GM19452 (cell line): ENCODE measurements around the gene ZNF407.

Experiments
- ATAC-seq: cut with Tn5 transposase; IDR thresholded peaks from one replicate; pipeline ENCODE4 v1.9.1; 2021; ENCODE audit not compliant: unreplicated experiment

ZNF407 gene

DNA sequence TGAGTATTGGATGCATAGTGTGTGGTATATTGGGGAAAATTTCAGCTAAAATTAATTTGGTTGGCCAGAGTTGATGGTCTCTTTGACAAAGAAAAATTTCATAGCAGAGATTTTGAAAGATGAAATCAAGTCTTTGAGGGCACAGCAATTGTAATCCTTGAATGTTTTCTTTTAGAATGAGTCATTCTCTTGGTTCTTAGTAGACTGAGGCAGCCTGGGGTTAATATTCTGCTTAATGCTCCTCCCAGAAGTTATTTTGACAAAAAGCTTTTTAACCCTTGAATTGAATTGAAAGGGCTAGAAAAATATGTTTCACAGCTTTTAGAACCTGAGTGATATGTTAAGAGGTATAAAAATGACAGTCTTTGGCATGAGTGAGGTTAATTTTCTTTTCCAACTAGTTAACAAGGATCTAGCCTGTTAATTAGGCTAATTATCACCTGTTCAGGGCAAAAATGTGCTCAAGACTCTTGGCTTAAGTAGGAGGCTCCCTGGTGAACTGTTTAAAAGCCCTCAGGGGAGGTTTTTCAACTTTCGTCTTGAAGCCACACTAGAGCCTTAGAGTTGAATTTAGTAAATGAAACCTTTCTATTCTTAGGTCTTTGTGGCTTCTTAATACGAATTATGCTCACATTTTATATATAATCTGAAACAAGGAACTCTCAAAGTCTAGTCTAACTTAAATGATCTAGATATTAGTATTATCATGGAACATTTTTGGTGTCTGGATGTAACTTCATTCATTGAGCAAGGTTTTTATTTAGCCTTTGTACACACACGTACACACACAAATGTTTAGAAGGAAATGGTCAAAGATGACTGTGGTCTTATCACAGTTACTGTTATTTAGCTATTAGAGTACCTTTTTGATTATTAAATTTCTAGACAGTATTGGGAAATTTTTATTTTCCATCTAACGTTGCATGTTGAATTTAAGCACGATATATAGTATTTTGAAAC, 272.5 kb downstream of the ZNF407 start:
- ATAC-seq: peak; percentile 81

DNA sequence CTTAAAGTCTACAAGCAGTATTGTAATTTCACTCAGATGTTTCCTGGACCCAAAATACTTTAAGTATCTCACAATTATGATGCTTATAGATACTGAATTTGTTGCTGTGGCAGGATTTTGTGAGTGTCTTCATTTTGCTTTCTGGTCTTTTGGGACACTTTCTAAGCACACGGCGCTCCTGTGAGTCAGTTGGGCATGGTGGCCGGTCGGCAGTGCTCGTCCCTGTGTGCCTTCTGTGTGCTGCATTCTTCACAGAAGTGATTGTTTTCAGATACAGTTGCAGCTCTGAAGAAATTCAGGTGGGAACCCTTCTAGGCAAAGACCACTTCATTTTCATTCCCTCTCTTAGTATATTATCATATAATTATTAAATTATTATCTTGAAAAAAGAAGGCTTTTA, 273.3 kb downstream of the ZNF407 start:
- no peak for ATAC-seq

DNA sequence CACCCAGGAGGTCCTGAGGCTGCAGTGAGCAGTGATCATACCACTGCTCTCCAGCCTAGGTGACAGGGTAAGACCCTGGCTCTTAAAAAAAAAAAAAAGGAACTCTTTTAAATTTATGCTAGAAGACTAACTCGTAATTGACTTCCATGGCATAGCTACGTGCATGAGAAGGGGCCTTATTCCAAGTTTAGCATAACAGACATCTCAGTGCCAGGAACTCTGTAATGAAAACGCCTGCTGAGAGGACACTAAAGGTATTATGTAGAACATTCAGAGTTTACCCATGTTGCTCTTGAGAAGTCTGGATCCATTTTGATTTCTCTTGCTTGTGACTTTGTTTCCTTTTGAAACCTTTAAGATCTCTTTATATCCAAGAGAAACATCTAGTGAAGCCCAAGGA, 276.0 kb downstream of the ZNF407 start:
- ATAC-seq: no peak

- no peak for ATAC-seq
These were observed 276.7 kb downstream of the ZNF407 start for GRCh38 chr18:74874351-74874750.

DNA sequence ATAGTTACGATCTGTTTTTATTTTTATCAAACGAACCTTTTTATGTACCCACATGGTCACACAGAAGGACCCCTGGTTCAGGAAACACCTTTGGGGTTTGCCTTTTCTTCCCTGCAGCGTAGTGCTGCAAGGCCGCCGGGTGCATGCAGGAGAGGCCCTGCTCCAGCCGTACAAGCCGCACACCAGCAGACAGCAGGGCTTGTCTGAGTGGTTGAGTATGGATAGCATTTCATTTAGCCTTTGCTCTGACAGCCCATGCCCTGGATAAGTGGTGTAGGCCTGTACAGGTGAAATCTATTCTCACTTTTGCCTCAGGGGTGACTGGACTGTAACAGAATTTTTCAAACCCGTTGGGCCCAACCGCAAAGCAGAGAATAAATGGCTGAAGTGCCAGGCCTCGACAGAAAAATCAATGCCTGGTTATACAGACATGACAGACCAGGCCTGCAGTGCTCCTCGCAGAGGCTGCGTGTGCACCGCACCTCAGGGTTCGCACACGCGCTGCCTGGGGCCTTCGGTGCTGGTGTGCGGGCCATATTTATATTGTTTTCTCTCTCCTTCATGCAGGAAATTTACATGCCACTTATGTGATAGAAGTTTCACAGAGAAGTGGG, 279.1 kb downstream of the ZNF407 start:
- no peak for ATAC-seq

DNA sequence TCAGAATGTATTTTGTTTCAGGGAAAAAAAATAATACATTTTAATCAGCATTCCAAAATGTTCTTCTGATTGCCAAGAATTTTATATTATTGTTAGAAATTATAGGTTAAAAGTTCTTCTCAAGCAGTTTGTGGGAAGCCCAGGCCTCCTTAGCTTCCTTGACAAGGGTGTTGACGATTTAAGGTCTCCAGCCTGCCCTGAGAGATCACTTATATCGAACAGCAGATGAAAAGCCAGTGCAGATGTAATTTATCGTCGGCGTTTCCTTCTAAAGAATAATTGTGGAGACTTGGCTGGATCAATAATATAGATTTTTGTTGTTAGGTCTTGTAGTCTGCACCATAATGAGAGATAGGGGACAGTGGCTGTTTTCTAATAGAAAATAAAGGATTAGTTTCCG, 280.6 kb downstream of the ZNF407 start:
- ATAC-seq: no peak

DNA sequence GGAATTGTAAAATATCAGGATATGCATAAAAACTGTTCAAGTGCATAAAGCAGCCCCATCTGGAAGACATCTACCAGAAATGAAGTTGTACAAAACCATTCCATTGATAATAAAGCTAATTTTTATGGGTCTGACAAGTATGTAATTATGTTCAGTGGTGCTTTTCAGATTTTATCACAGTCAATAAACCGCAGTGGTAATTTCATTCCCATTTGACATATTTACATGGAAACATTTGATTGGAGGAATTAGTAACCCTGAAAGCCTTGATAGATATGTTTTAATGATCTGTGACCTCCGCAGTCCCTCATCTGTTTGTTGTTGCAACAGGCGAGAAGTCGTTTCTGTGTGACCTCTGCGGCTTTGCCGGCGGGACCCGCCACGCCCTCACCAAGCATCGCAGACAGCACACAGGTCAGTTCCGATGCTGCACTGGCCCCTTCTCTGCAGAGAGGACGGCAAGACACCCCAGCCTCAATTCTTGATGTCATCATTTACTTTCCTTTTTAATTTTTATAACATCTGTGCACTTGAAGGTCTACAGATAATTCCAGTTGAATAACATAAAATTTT, 283.1 kb downstream of the ZNF407 start:
- ATAC-seq: no peak

DNA sequence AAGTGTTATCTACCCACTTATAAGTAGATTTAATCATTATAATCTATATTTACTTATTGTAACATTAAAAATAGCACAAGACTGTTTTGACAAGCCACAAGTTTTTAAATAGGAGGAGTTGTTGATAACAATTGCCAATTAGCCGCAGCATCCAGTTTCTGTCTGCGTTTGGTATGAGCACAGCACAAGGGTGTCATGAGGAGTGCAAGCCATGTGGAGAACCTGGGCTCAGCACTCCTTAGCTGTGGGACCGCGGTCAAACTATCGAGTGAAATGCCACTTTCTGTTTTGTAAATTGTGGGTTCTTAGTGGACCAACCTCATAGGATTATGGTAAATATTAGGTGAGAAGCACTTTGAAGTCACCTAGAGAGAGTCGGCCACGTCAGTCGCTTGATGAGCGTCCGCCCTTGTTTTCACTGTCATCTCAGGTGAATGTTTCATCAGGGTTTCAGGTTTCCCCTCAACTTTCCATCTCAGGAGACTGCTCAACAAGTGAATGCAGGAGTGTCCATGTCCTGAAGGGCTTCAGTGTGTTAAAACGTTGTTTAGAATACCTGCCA, 294.5 kb downstream of the ZNF407 start:
- no peak for ATAC-seq

- no peak for ATAC-seq
These were observed 298.0 kb downstream of the ZNF407 start for GRCh38 chr18:74895686-74896085.

GRCh38 chr18:74896390-74896991, 298.8 kb downstream of the ZNF407 start:
- ATAC-seq: peak; percentile 84

DNA sequence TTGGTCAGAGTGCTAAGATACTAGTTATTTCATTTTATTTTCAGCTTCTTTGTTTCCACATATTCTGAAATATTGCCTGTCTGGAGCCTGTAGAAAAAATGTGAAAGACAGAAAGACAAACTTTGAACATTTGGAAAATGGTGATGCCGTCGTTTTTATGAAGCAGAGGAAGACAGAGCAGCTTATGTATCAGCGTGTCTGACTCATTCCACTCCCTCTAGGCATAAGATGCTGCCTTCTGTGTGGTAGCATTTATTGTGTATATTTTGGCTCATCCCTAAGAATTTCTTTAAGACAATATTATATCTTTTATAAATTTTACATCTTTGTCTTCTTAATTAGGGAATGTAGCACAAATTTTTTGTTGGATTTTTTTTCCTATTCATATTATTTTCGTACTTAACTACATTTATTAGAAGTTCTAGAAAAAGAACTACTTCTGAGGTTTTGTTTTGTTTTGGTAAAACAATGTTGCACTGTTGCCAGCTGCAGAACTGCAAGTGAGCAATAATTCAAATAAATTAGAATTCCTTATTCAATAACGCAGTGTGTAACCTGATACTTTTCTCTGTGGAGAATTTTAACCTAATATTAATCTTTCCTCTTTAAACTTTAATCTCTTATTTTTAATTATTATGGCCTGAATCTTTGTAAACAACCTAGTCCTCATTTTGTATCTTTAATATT, 300.4 kb downstream of the ZNF407 start:
- ATAC-seq: no peak

- ATAC-seq: no peak
These were observed 301.3 kb downstream of the ZNF407 start for GRCh38 chr18:74898965-74899364.

- ATAC-seq: no peak
These were observed 301.9 kb downstream of the ZNF407 start for GRCh38 chr18:74899554-74899953.

DNA sequence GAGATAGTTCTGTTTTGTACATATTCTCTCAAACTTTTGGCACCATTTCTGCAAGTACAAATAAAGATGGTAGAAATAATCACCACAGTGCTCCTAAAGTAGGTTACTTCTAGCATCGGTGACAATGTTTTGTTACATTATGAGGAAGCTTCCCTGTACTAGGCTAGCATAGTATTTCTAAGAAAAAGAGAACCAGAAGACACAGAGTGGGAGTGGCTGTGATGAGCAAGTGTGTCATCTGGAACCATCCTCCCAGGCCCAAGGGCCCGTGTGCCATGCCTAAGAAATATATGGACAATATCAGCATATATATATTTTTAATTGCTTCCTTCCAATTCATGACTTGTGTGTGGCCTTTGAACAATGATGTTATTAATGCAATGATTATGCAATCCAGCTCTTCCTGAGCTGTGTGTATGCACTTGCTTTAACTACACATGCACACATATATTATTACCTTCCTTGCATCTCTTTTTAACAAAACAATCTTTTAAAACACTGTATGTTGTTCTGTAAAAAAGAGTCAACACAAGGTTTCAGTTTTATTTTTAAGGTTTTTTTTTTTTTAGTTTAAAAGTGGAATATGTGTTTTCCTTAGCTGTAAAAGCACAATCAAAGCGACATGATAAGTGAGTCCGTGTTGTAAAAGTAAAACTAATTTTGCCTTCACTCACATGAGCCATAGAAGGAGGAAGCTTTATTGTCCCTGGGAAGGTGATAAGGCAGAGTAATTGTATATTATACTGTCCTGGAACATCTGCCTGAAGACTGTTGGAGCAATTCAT, 303.9 kb downstream of the ZNF407 start:
- ATAC-seq: no peak

DNA sequence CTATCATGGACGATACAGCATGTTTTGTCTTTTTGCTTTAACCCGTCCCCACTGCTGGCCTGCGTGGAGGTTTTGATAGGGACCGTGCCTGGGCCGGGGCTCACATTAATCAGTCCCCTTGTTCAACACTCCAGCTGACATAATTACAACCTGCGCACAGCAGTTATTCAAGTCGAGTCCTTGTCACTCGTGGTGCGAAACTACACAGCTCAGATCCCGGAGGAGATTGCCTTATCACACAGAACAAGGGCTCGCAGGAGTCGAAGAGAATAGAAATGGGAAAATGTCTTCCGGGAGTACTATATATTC, 304.4 kb downstream of the ZNF407 start:
- ATAC-seq: no peak

GRCh38 chr18:74905247-74905646, 307.6 kb downstream of the ZNF407 start:
- ATAC-seq: no peak

GRCh38 chr18:74906184-74906583, 308.5 kb downstream of the ZNF407 start:
- no peak for ATAC-seq

DNA sequence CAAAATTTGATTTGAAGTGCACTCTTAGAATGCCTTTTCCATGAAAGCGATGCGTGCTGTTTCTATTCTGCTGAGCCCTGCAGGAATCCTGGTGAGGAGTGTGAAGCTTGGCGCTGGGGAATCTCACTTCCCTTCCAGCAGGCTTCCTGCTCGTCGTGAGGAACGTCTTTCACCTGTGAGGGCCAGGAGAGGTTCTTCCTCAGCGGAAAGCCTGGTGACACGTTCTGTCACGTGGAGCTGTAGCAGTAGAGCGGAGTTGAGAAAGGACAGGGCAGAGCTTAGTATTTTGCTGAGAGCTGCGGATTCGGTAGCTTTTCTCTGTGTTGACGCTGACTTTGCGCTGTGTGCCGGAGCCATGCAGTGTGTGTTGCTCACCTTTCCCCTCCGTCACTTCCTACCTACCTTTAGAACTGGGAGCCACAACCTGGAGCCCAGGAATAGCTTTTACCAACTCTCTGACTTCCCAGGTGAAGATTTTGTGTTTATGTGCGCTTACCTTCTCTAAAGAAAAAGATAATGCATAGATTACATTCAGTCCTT, 316.5 kb downstream of the ZNF407 start:
- no peak for ATAC-seq

- ATAC-seq: no peak
These were observed 317.0 kb downstream of the ZNF407 start for GRCh38 chr18:74914648-74915047.
